NCI-H1105 (cell line): Measurements from ENCODE around the gene SHISAL1.
"Not testable (repeated sequence)": the region's sequence is repeated elsewhere in the genome, so short reads cannot be mapped to it uniquely, and the experiment has no call there.

Source experiments
- DNase-seq: peaks from one replicate; lab custom pipeline; 2025; lab: John Stamatoyannopoulos, UW

SHISAL1 gene

GRCh38 chr22:44261164-44261860, 51.4 kb downstream of the SHISAL1 start:
- no peak for DNase-seq

DNA sequence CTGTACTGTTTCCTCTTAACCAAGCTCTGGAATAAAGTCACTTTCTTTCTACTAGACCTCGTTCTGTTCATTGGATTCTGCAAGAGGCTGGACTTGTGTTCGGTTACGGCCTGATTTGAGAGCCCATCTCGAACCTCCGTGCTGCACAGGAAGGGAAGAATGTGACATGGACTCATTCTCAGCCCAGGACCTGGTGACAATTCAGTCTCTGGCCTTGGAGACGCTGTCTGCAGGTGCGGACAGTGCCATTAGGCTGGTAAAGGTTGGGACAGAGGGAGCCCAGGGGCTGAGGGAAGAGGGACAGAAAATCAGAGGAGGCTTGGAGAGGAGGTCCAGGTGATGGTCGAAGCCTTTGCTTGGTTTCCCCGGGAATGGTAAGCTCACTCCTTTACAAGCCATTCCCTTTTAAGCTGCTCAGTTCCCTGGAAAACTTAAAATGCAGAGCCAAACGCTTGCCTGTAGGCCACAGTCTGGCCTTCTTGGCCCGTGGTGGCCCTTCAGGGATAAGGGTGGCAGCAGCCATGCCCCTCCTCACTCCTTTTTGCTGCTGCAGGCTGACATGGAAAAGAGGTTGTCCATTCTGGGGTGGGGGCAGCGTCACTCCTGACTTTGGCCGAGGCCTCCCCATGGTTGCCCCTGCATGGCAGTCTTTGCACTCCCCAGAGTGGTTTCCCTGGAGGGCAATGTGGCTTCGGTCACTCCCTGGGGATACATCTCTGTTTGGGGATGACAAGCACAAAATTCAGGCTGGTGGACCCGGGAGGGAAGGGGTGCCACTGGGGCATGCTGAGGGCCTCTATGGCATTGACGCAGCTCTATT, 52.3 kb downstream of the SHISAL1 start:
- no peak for DNase-seq

- no peak for DNase-seq
Observed at GRCh38 chr22:44259366-44260215, 53.2 kb downstream of the SHISAL1 start.

DNA sequence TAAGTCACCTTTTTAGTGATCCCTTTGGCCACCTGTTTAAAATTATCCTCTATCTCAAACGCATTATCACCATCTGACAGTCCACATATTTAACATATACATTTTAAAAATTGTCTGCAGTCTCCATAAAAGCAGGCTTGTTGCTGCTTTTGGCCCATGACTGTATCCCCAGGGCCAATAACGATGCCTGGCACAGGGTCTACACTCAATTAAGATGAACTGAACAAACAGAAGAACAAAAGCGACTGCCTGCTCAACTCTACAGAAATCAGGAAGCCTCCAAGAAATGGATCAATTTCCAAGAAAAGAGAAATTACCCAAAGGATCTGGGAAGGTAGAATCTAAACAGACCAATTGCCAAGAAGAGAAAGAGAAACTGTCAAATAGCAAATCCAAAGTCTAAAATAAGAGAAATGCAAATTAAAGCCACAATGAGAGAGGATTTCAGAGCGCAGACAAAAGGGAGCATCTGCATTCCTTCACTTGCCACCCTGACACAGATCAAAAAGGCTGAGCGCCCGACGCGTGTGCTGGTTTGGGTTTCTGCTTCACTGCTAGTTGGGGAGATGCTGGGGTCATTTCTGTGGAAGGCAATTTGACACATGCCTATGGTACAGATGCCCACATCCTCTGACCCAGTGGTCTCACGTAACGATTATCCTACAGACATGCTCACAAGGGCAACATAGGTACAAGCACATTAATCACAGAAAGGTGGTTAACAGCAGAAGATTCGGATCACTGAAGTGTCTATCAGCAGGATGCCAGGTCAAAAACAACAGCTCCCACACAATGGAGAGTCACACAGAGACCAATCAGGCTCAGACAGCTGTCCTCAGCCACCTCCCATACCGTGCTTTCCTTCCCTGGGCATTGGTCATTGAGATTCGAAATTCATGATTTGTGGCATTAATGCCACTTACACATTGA, 55.9 kb downstream of the SHISAL1 start:
- DNase-seq: no peak

GRCh38 chr22:44256085-44256484, 56.7 kb downstream of the SHISAL1 start:
- no peak for DNase-seq

- no peak for DNase-seq
Observed at GRCh38 chr22:44254811-44255210, 57.9 kb downstream of the SHISAL1 start.

DNA sequence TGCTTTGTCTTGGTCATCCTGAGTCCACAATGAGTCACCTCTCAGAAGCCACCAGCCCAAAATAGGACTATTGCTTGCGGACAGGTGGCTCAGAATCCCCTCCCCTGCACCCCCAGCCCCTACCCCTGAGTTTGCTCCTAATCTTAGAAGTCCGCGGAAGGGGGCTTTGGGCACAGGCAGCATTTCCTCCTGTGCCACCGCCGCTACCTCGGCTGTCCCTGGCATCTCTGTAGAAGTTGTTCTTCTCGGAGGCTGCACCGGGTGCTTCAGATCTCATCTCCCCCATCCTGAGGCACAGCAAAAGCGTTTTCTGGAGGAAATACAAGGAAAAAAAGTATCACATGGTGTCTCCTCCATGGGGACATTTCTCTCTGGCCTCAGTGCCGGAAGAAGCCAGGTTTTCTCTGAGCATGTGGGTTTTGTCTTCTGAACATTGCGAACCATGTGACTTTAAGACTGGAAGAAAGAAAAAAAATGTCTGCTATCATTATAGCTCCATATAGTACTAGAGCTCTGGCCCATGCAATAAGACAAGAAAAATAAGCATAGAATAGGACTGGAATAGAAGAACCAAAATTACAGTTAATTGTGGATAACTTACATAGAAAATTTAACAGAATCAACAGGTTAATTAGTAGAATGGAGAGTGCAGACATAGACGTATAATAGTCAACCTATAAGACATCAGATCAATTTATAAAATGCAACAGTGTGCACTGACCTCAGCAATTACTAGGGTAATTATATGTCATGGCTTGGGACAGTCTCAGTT, 63.2 kb downstream of the SHISAL1 start:
- DNase-seq: no peak

DNA sequence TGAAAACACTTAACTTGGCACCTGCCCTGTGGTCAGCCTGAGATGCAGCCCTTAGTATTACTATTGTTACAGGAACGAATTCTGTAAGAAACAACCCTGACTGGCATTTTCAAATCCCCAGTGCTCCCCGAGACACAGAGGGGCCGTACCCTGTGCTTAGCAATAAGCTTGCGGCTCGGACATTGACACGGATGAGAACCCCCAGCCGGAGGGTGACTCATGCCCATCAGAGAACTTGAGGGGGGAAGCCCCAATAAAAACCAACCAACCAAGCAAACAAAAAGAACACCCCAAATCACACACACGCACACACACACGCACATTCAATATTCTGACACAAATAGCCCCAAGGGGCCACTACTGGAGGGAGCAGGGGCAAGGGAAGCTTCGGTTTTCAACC, 63.8 kb downstream of the SHISAL1 start:
- no peak for DNase-seq

DNA sequence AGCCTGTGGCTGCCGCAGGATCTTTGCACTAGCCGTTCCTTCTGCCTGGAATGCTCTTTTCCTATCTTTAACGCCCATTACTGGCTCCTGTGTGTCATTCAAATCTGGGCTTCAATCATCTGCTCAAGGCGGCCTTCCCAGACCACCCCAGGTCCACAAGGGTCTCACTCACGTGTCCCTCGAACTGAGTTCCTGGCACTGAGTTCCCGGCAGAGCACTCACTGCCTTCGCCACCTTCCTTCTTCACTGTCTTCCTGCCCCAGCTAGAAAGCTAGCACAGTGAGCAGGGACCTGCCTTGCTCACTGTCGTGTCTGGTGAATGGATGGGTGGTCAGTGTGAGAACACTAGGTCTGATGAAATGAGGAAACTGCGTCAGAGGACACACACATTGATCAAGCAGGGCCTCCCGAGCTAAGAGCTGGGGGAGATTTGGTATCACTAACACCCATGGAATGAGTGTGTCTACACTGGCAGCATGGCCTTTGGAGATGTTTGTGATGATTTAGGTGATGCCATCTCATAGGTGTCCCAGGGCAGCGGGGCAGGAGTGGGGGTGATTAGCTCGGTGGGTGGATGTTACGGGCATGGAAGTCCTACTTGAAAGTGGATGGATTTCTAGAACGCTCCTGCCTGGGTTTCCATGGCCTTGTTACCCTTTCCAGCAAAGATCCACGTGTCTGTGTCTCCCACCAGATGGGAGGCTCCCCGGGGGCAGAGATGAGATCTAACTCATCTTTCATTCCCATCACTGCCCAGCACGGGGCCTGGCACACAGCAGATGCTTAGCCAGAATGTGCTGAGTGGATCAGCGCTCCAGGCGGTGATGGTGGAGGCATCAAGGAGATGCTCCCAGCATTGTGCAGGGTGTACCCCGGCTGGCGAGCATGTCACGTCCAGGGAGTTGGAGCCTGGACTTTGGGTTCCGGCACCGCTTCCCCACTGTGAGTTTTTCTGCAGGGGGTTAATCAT, 64.5 kb downstream of the SHISAL1 start:
- DNase-seq: no peak

DNA sequence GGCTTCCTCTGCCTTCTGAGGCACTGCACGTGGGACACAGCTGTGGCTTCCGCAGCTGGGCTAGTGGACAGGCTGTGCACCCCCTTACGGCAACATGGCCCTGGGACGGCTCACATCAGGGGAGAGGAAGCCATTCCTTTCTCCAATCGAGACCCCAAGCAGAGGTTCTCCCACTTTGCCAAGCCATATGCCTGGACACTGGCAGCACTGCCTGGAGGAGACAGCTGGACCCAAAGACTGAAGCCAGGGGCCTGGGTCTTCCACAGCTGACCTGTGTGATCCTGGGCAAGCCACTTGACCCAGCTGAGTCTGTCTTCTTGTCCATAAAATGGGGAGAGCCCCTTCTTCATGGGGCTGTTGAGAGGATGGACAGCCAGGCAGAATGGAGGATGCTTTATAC, 65.4 kb downstream of the SHISAL1 start:
- DNase-seq: no peak

GRCh38 chr22:44246615-44247326, 66.0 kb downstream of the SHISAL1 start:
- DNase-seq: no peak

GRCh38 chr22:44245867-44246266, 66.9 kb downstream of the SHISAL1 start:
- DNase-seq: no peak

DNA sequence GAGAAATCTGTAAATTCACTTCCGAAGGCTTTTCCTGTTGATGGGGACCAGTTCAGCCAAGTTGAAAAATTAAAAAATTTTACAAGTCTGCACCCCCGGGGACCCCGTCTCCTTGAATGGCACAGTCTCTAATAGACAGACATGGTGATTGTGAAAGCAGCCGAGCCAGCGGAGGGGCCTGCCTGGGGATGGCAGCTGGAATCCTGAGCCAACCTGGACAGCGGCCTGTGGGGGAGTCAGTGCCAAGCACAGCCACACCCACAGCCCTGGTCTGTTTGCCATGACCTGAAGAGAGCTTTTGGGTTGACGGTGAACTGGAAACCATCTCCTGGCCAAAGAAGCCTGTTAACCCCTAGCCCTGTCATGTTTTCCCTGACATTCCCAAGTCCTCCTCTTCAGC, 67.3 kb downstream of the SHISAL1 start:
- no peak for DNase-seq

- no peak for DNase-seq
Observed at GRCh38 chr22:44244265-44244822, 68.4 kb downstream of the SHISAL1 start.

DNA sequence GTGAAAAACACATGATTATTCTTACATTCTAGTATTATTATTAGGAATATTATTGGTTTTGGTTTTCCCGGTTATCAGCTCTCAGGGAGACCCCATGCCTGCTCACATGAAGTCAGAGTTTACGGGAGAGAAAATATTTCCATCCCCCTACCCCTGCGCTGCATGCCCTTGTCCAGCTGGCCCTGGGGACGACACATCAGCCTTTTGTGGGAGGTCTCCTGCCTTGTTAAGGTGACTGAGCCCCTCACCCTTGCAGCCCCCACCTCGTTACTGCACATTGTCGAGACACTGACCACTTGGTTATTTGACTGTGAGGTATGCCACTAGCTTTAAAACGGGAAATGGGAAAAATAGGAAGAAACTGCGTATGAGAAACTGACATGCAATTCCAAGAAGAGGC, 69.0 kb downstream of the SHISAL1 start:
- no peak for DNase-seq

DNA sequence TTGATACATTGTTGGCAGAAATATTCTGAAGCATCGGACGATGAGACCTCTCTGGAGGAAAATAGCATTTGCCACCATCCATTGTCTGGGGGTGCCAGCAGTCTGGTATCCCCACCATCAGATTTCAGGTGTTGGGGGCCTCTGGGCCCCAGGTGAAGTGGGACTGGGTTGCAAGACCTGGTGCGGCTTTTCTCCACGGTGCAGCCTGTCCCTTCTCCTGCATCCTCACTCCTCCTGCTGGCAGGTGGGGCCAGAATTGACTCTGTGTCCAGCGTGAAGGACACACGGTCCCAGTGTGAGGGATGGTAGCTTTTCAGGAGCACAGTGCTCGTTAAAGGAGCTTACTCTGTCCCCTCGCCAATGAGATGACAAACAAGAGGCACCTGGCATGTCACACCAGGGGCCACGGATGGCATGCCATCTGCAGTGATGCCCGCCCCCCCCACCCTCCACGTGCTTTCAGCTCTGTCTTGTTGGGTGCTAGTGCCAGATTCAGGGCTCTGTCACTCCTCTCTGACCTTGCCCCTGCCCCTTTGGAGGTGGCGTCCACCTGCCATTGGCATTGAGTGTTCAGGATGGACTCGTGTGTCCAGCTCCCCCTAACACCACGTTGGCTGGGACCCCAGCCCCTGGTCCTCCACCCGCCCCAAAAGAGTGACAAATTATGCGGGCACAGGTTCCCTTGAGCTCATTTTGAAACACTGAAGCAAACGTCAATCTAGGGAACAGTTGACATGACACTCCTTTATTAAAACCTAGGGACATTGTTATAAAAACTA, 69.6 kb downstream of the SHISAL1 start:
- DNase-seq: no peak

DNA sequence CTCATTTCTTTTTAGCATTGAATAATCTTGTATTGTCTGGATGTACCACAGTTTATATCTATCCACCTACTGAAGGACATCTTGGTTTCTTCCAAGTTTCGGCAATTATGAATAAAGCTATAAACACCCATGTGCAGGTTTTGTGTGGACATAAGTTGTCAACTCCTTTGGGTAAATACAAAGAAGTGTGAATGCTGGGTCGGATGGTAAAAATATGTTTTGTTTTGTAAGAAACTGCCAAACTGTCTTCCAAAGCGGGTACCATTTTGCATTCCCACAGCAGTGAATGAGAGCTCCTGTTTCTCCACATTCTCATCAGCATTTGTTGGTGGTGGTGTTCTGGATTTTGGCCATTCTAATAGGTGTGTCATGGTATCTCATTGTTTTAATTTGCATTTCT, 71.6 kb downstream of the SHISAL1 start:
- not testable (repeated sequence) for DNase-seq

- no peak for DNase-seq
Observed at GRCh38 chr22:44237290-44237689, 75.5 kb downstream of the SHISAL1 start.
